K562 (cell line): Measurements from ENCODE around the gene LY6G5B. TPM values are rescaled to one million over a fixed set of nuclear protein-coding genes. Genes with fewer than 3 reads are reported as not detected.
A peak's percentile ranks its signal among the peaks of the same experiment; 100 is the strongest.

Source experiments
- CEBPG ChIP-seq, 3 experiments: fragments of 200-800 bp in 1 of 3; sonication (Bioruptor generic) in 1 of 3; sonication (generic) in 1 of 3; formaldehyde crosslinking in 1 of 3; IDR thresholded peaks in 2 of 3; conservative IDR thresholded peaks in 1 of 3; 2 replicates each; pipeline versions ENCODE4 v1.6.1 to v1.8.0; 2016 to 2022; ENCODE audit warnings: missing compliant biosample characterization in 2 of 3, missing genetic modification characterization in 2 of 3, mild to moderate bottlenecking in 1 of 3, missing genetic modification reagents in 1 of 3
- ETS2 ChIP-seq: IDR thresholded peaks from 2 replicates; pipeline ENCODE4 v1.6.1; 2016; ENCODE audit warnings: borderline replicate concordance, missing genetic modification characterization, mild to moderate bottlenecking, moderate library complexity, missing compliant biosample characterization; ENCODE audit not compliant: poor library complexity, severe bottlenecking
- KHSRP ChIP-seq: fragments of 450-650 bp; IDR thresholded peaks from 2 replicates; pipeline ENCODE4 v1.6.1; 2017
- PHB2 ChIP-seq: fragments of 450-650 bp; IDR thresholded peaks from 2 replicates; pipeline ENCODE4 v1.6.1; 2017; ENCODE audit warnings: low read depth
- SIRT6 ChIP-seq: IDR thresholded peaks from one replicate; pipeline ENCODE4 v1.6.1; 2012; ENCODE audit warnings: low read depth, mild to moderate bottlenecking, control low read depth, inconsistent platforms, low read length, moderate library complexity
- ZFP30 ChIP-seq: fragments of 250-450 bp; sonication (Bioruptor Pico); IDR thresholded peaks from 2 replicates; pipeline ENCODE4 v1.8.0; 2022; ENCODE audit warnings: moderate library complexity, mild to moderate bottlenecking, inconsistent platforms, borderline replicate concordance
- ZNF584 ChIP-seq: fragments of 200-800 bp; sonication (Bioruptor generic); IDR thresholded peaks from 2 replicates; pipeline ENCODE4 v1.6.1; 2016; ENCODE audit warnings: low read depth, mild to moderate bottlenecking, missing genetic modification characterization, missing compliant biosample characterization
- polyA plus RNA-seq, 8 experiments: library from polyadenylated mRNA; depleted of rRNA in 4 of 8; stranded (reverse) in 5 of 8; unstranded in 3 of 8; fragments of >200 nt; fragmentation: Nextera tagmentation in 2 of 8; fragmentation: Illumina TruSeq in 1 of 8; extraction: Ambion mirVana in 2 of 8; extraction: Trizol in 1 of 8; gene quantifications; 2 replicates each; pipeline versions ENCODE4 v1.2.1 to v1.2.3, GENCODE V29; 2011 to 2014; ENCODE audit warnings: inconsistent platforms in 1 of 8, missing spikeins in 1 of 8
- total RNA-seq, 7 experiments: library from RNA; depleted of rRNA in 6 of 7; stranded (reverse); fragments of >200 nt in 6 of 7; fragmentation: Illumina TruSeq in 2 of 7; extraction: Trizol in 2 of 7; gene quantifications; 2 replicates each; pipeline versions ENCODE4 v1.2.1 to v1.2.3, GENCODE V29; 2011 to 2021; ENCODE audit warnings: low replicate concordance in 1 of 7
- TF ChIP-seq, protein P1 (sequence below), 2 experiments: fragments of 450-650 bp in 1 of 2; sonication (generic) in 1 of 2; formaldehyde crosslinking in 1 of 2; IDR thresholded peaks; 2 replicates each; pipeline versions ENCODE4 v1.7.1 to v1.9.0; 2016 to 2022; ENCODE audit warnings: inconsistent platforms in 1 of 2, mild to moderate bottlenecking in 1 of 2, missing genetic modification reagents in 1 of 2
- TF ChIP-seq, protein P2 (sequence below): fragments of 450-650 bp; IDR thresholded peaks from 2 replicates; pipeline ENCODE4 v1.6.1; 2016; ENCODE audit warnings: borderline replicate concordance
- TF ChIP-seq, protein P3 (sequence below): sonication (generic); formaldehyde crosslinking; IDR thresholded peaks from 2 replicates; pipeline ENCODE4 v1.8.0; 2022; ENCODE audit warnings: mild to moderate bottlenecking, missing genetic modification reagents
- TF ChIP-seq, protein P4 (sequence below), 2 experiments: fragments of 250-450 bp in 1 of 2; fragments of 450-650 bp in 1 of 2; sonication (Bioruptor Pico) in 1 of 2; IDR thresholded peaks; 2 replicates each; pipeline versions ENCODE4 v1.6.1 to v1.8.0; 2016 to 2021; ENCODE audit warnings: mild to moderate bottlenecking in 2 of 2, moderate library complexity in 2 of 2, missing compliant biosample characterization in 1 of 2, missing genetic modification characterization in 1 of 2

LY6G5B gene
- total and polyA plus RNA-seq, 9 of the 15 experiments (the other 6 are each of a cell fraction or from before 2014, with no cell fraction given): 6.0 to 27.0 (median 7.5) TPM

DNA sequence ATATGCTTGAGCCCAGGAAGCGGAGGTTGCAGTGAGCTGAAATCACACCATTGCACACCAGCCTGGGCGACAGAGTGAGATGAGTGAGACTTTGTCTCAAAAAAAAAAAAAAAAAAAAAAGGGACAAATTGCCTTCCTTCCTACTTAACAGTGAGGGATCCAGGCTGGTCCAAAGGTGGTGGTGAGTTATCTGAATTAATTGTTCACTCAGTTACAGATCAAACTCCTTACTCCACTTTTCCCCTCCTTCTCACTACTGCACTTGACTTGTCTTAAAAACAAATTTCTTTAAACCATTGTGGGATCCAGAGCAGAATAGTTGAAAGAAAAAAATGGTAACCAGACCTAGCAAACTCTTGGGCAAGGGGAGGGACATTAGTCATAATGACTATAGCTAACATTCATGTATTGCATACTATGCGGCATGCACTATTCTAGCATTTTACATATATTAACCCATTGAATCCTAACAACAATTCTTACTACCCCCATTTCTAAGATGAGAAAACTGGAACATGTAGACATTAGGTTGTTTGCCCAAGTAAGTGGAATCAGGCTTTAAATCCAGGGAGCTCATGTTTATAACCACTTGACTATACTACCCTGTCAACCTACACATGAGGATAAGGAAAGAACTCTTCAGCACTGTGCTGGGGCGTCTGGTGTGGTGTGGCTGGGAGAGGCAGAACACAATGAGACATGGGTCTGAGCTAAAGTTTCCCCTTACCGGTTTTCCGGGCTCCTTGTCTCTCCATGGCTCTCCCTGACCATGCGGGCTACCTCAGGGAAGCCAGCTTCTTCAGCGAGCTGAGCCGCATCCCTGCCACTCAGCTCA is 6.4 kb upstream of the LY6G5B start (continued):
- TF ChIP-seq, protein P1, sequence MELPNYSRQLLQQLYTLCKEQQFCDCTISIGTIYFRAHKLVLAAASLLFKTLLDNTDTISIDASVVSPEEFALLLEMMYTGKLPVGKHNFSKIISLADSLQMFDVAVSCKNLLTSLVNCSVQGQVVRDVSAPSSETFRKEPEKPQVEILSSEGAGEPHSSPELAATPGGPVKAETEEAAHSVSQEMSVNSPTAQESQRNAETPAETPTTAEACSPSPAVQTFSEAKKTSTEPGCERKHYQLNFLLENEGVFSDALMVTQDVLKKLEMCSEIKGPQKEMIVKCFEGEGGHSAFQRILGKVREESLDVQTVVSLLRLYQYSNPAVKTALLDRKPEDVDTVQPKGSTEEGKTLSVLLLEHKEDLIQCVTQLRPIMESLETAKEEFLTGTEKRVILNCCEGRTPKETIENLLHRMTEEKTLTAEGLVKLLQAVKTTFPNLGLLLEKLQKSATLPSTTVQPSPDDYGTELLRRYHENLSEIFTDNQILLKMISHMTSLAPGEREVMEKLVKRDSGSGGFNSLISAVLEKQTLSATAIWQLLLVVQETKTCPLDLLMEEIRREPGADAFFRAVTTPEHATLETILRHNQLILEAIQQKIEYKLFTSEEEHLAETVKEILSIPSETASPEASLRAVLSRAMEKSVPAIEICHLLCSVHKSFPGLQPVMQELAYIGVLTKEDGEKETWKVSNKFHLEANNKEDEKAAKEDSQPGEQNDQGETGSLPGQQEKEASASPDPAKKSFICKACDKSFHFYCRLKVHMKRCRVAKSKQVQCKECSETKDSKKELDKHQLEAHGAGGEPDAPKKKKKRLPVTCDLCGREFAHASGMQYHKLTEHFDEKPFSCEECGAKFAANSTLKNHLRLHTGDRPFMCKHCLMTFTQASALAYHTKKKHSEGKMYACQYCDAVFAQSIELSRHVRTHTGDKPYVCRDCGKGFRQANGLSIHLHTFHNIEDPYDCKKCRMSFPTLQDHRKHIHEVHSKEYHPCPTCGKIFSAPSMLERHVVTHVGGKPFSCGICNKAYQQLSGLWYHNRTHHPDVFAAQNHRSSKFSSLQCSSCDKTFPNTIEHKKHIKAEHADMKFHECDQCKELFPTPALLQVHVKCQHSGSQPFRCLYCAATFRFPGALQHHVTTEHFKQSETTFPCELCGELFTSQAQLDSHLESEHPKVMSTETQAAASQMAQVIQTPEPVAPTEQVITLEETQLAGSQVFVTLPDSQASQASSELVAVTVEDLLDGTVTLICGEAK (IDR thresholded peaks at IDR 0.05): no peak
- TF ChIP-seq, protein P1 (CRISPR knock-in tag; IDR thresholded peaks at IDR 0.05): no peak
- TF ChIP-seq CEBPG (CRISPR knock-in tag; IDR thresholded peaks at IDR 0.05): 0 out of 2 replicates have a peak, but pooled peaks have one; percentile 39
- TF ChIP-seq CEBPG (tag; conservative IDR thresholded peaks at IDR 0.05 in 1 of 2, IDR thresholded peaks at IDR 0.05 in 1 of 2): no peak
- TF ChIP-seq, protein P2, sequence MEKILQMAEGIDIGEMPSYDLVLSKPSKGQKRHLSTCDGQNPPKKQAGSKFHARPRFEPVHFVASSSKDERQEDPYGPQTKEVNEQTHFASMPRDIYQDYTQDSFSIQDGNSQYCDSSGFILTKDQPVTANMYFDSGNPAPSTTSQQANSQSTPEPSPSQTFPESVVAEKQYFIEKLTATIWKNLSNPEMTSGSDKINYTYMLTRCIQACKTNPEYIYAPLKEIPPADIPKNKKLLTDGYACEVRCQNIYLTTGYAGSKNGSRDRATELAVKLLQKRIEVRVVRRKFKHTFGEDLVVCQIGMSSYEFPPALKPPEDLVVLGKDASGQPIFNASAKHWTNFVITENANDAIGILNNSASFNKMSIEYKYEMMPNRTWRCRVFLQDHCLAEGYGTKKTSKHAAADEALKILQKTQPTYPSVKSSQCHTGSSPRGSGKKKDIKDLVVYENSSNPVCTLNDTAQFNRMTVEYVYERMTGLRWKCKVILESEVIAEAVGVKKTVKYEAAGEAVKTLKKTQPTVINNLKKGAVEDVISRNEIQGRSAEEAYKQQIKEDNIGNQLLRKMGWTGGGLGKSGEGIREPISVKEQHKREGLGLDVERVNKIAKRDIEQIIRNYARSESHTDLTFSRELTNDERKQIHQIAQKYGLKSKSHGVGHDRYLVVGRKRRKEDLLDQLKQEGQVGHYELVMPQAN: no peak
- no peak for TF ChIP-seq KHSRP
- TF ChIP-seq SIRT6: no peak
- TF ChIP-seq ZNF584: no peak
- TF ChIP-seq, protein P3, sequence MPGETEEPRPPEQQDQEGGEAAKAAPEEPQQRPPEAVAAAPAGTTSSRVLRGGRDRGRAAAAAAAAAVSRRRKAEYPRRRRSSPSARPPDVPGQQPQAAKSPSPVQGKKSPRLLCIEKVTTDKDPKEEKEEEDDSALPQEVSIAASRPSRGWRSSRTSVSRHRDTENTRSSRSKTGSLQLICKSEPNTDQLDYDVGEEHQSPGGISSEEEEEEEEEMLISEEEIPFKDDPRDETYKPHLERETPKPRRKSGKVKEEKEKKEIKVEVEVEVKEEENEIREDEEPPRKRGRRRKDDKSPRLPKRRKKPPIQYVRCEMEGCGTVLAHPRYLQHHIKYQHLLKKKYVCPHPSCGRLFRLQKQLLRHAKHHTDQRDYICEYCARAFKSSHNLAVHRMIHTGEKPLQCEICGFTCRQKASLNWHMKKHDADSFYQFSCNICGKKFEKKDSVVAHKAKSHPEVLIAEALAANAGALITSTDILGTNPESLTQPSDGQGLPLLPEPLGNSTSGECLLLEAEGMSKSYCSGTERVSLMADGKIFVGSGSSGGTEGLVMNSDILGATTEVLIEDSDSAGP (CRISPR knock-in tag): no peak
- no peak for TF ChIP-seq PHB2
- no peak for TF ChIP-seq ZFP30 (CRISPR knock-in tag)
- TF ChIP-seq, protein P4, sequence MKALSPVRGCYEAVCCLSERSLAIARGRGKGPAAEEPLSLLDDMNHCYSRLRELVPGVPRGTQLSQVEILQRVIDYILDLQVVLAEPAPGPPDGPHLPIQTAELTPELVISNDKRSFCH (CRISPR knock-in tag; IDR thresholded peaks at IDR 0.05): no peak
- TF ChIP-seq, protein P4 (tag; IDR thresholded peaks at IDR 0.05): no peak; the same call in 1 of the 2 replicates
- TF ChIP-seq ETS2 (tag): no peak
